GM21786 (cell line): Measurements from ENCODE around the gene MSLN.
"Not testable (repeated sequence)": the region's sequence is repeated elsewhere in the genome, so short reads cannot be mapped to it uniquely, and the experiment has no call there.

Experiments used
- ATAC-seq: cut with Tn5 transposase; IDR thresholded peaks from one replicate; pipeline ENCODE4 v1.9.1; 2021; ENCODE audit not compliant: unreplicated experiment

Gene MSLN

GRCh38 chr16:754121-754607 lies 6.4 kb upstream of the MSLN start:
- ATAC-seq, result not testable (repeated sequence)

- no peak for ATAC-seq
These were observed 5.9 kb upstream of the MSLN start for GRCh38 chr16:754656-755055.

- ATAC-seq, result no peak
These were observed 4.1 kb upstream of the MSLN start for GRCh38 chr16:756428-756827.

GRCh38 chr16:759110-759910 lies 1.2 kb upstream of the MSLN start:
- no peak for ATAC-seq

GRCh38 chr16:760065-760464 lies 469 bp upstream of the MSLN start:
- ATAC-seq, result no peak

- ATAC-seq, result no peak
These were observed 1.3 kb downstream of the MSLN start for GRCh38 chr16:761625-762513.

- ATAC-seq, result no peak
These were observed 2.2 kb downstream of the MSLN start for GRCh38 chr16:762595-763268.

GRCh38 chr16:763369-764183 lies 3.0 kb downstream of the MSLN start:
- no peak for ATAC-seq

- no peak for ATAC-seq
These were observed 3.7 kb downstream of the MSLN start for GRCh38 chr16:764184-764750.

GRCh38 chr16:764848-765487 lies 4.4 kb downstream of the MSLN start:
- no peak for ATAC-seq

GRCh38 chr16:765488-765865 lies 4.9 kb downstream of the MSLN start:
- ATAC-seq, result no peak

GRCh38 chr16:766008-766819 lies 5.7 kb downstream of the MSLN start:
- no peak for ATAC-seq

GRCh38 chr16:766820-767640 lies 6.5 kb downstream of the MSLN start:
- no peak for ATAC-seq

- ATAC-seq, result no peak
These were observed 7.3 kb downstream of the MSLN start for GRCh38 chr16:767743-768235.

GRCh38 chr16:768428-768827 lies 7.9 kb downstream of the MSLN start:
- no peak for ATAC-seq

GRCh38 chr16:769184-769784 lies 8.8 kb downstream of the MSLN start:
- no peak for ATAC-seq

- no peak for ATAC-seq
These were observed 9.4 kb downstream of the MSLN start for GRCh38 chr16:769934-770333.
